H1 (cell line): Measurements from ENCODE around the gene TRIM14. TPM values are rescaled to one million over a fixed set of nuclear protein-coding genes. Genes with fewer than 3 reads are reported as not detected.

Source experiments
- CTCF ChIA-PET: fragments of 300-600 bp; sonication (Branson Sonifier 250); formaldehyde crosslinking; loops from one replicate; lab custom pipeline; 2021; ENCODE audit not compliant: partially characterized antibody; lab: Charles Lee
- POLR2A ChIA-PET: fragments of 300-600 bp; sonication (Branson Sonifier 250); formaldehyde crosslinking; loops from one replicate; lab custom pipeline; 2021; ENCODE audit warnings: inconsistent platforms; ENCODE audit not compliant: partially characterized antibody; lab: Charles Lee
- DNase-seq, 2 experiments: peaks; one replicate each; pipeline versions ENCODE4 v3.0.0 to v3.0.0-alpha.2; 2010 to 2022; ENCODE audit warnings: low spot score in 2 of 2, low read depth in 1 of 2, mixed read lengths in 1 of 2
- FAIRE-seq: peaks from 2 replicates; lab custom pipeline; 2011; peaks lifted over from hg19 to GRCh38; lab: Jason Lieb, UNC
- H2AFZ ChIP-seq: 2 replicates; pipeline ENCODE4 v1.8.1; 2012; ENCODE audit warnings: low read length, inconsistent platforms
- H2AK5ac ChIP-seq: 2 replicates; pipeline ENCODE4 v1.6.1; 2013; ENCODE audit warnings: low read depth, low read length
- H2BK120ac ChIP-seq: replicated peaks from 2 replicates; pipeline ENCODE3; 2013; ENCODE audit warnings: low read depth, low read length, inconsistent platforms
- H2BK12ac ChIP-seq: 2 replicates; pipeline ENCODE4 v1.6.1; 2013; ENCODE audit warnings: low read depth, low read length
- H2BK15ac ChIP-seq: 2 replicates; pipeline ENCODE4 v1.6.1; 2013; ENCODE audit warnings: low read length
- H2BK20ac ChIP-seq: 2 replicates; pipeline ENCODE4 v1.6.1; 2013; ENCODE audit warnings: low read length
- H2BK5ac ChIP-seq: 2 replicates; pipeline ENCODE4 v1.6.1; 2013; ENCODE audit warnings: low read depth, low read length
- H3K14ac ChIP-seq: 2 replicates; pipeline ENCODE4 v1.6.1; 2013; ENCODE audit warnings: inconsistent platforms; ENCODE audit not compliant: insufficient read length
- H3K18ac ChIP-seq: 2 replicates; pipeline ENCODE4 v1.6.1; 2013; ENCODE audit warnings: low read length; ENCODE audit errors: extremely low read depth
- H3K23ac ChIP-seq: 2 replicates; pipeline ENCODE4 v1.6.1; 2013; ENCODE audit warnings: inconsistent platforms; ENCODE audit not compliant: insufficient read length
- H3K23me2 ChIP-seq: 2 replicates; pipeline ENCODE4 v1.6.1; 2013; ENCODE audit warnings: low read depth, low read length
- H3K27ac ChIP-seq: 2 replicates; pipeline ENCODE4 v1.6.1; 2011; ENCODE audit warnings: low read depth, low read length, inconsistent platforms
- H3K27me3 ChIP-seq, 4 experiments: replicated peaks in 1 of 4; 1 replicate in 1 of 4; 2 replicates in 3 of 4; pipeline versions ENCODE4 v1.6.1 to v1.8.1; 2011 to 2013; ENCODE audit warnings: low read length in 3 of 4, mild to moderate bottlenecking in 3 of 4, inconsistent platforms in 2 of 4, mixed read lengths in 2 of 4, moderate library complexity in 1 of 4; ENCODE audit not compliant: control insufficient read depth in 3 of 4, insufficient read depth in 3 of 4; ENCODE audit errors: extremely low read depth in 1 of 4
- H3K36me3 ChIP-seq, 4 experiments: 2 replicates each; pipeline versions ENCODE4 v1.6.1 to v1.8.1; 2011 to 2013; ENCODE audit warnings: mild to moderate bottlenecking in 4 of 4, low read length in 3 of 4, moderate library complexity in 2 of 4, control low read depth in 1 of 4, inconsistent platforms in 1 of 4; ENCODE audit not compliant: insufficient read depth in 4 of 4, control insufficient read depth in 2 of 4
- H3K4ac ChIP-seq: replicated peaks from 2 replicates; pipeline ENCODE3; 2013; ENCODE audit warnings: low read length, low read depth, mixed read lengths, inconsistent platforms; ENCODE audit not compliant: insufficient read length
- H3K4me1 ChIP-seq, 4 experiments: replicated peaks in 1 of 4; 1 replicate in 1 of 4; 2 replicates in 3 of 4; pipeline versions ENCODE4 v1.6.1 to v1.8.1; 2011 to 2013; ENCODE audit warnings: low read length in 3 of 4, inconsistent platforms in 2 of 4, mixed read lengths in 1 of 4; ENCODE audit not compliant: insufficient read depth in 4 of 4, control insufficient read depth in 3 of 4
- H3K4me2 ChIP-seq, 2 experiments: 2 replicates each; pipeline versions ENCODE4 v1.6.1 to v1.8.1; 2011 to 2013; ENCODE audit warnings: low read depth in 2 of 2, low read length in 2 of 2, control low read depth in 1 of 2, inconsistent platforms in 1 of 2, mild to moderate bottlenecking in 1 of 2; ENCODE audit not compliant: insufficient read depth in 1 of 2
- H3K4me3 ChIP-seq, 4 experiments: fragments of 200-600, 300-600 bp in 1 of 4; sonication (generic), shearing (Covaris generic), sonication (Bioruptor Twin) in 1 of 4; 2 replicates each; pipeline versions ENCODE4 v1.5.1 to v1.8.1; 2011 to 2016; ENCODE audit warnings: low read length in 4 of 4, low read depth in 3 of 4, control low read depth in 2 of 4, inconsistent platforms in 2 of 4, mild to moderate bottlenecking in 2 of 4, mixed read lengths in 1 of 4, moderate library complexity in 1 of 4; ENCODE audit not compliant: insufficient read depth in 2 of 4; ENCODE audit errors: extremely low read depth in 1 of 4
- H3K56ac ChIP-seq: replicated peaks from 2 replicates; pipeline ENCODE3; 2013; ENCODE audit warnings: low read depth, mild to moderate bottlenecking, mixed read lengths, low read length, inconsistent platforms; ENCODE audit not compliant: insufficient read length
- H3K79me1 ChIP-seq: 2 replicates; pipeline ENCODE4 v1.6.1; 2013; ENCODE audit warnings: low read depth, low read length, control low read depth
- H3K79me2 ChIP-seq, 2 experiments: 2 replicates each; pipeline versions ENCODE4 v1.6.1 to v1.8.1; 2012 to 2013; ENCODE audit warnings: low read length in 2 of 2, mild to moderate bottlenecking in 2 of 2, inconsistent platforms in 1 of 2; ENCODE audit not compliant: insufficient read depth in 2 of 2, control insufficient read depth in 1 of 2
- H3K9ac ChIP-seq, 4 experiments: replicated peaks in 1 of 4; 1 replicate in 1 of 4; 2 replicates in 3 of 4; pipeline versions ENCODE4 v1.6.1 to v1.8.1; 2011 to 2013; ENCODE audit warnings: low read depth in 3 of 4, low read length in 3 of 4, control low read depth in 2 of 4, mild to moderate bottlenecking in 2 of 4, moderate library complexity in 2 of 4, inconsistent platforms in 1 of 4; ENCODE audit errors: extremely low read depth in 1 of 4
- H3K9me3 ChIP-seq, 2 experiments: 2 replicates each; pipeline versions ENCODE4 v1.6.1 to v1.8.1; 2012 to 2013; ENCODE audit warnings: mild to moderate bottlenecking in 2 of 2, moderate library complexity in 2 of 2, control low read depth in 1 of 2, inconsistent platforms in 1 of 2, low read depth in 1 of 2, low read length in 1 of 2, mixed read lengths in 1 of 2; ENCODE audit not compliant: insufficient read depth in 2 of 2
- H4K20me1 ChIP-seq, 2 experiments: replicated peaks in 1 of 2; 2 replicates each; pipeline versions ENCODE3 to v1.8.1; 2011 to 2013; ENCODE audit warnings: inconsistent platforms in 2 of 2, low read length in 2 of 2, mild to moderate bottlenecking in 1 of 2; ENCODE audit not compliant: insufficient read depth in 2 of 2, control insufficient read depth in 1 of 2
- H4K5ac ChIP-seq: 2 replicates; pipeline ENCODE4 v1.6.1; 2013; ENCODE audit warnings: low read length, low read depth, mixed read lengths, inconsistent platforms; ENCODE audit not compliant: insufficient read length
- H4K8ac ChIP-seq: 2 replicates; pipeline ENCODE4 v1.8.0; 2013; ENCODE audit warnings: mild to moderate bottlenecking, moderate library complexity, low read length, inconsistent platforms; ENCODE audit not compliant: insufficient read depth; ENCODE audit errors: extremely low read depth
- H4K91ac ChIP-seq: replicated peaks from 2 replicates; pipeline ENCODE3; 2013; ENCODE audit warnings: low read length, mixed read lengths, inconsistent platforms; ENCODE audit not compliant: insufficient read length
- BCL11A ChIP-seq, 2 experiments: IDR thresholded peaks; one replicate each; pipeline ENCODE4 v1.6.1; 2011; ENCODE audit warnings: low read depth in 2 of 2, low read length in 2 of 2, mild to moderate bottlenecking in 2 of 2
- CBX5 ChIP-seq: fragments of 300-800, 300-1000 bp; sonication (generic); IDR thresholded peaks from 2 replicates; pipeline ENCODE4 v1.7.1; 2016; ENCODE audit warnings: antibody characterized with exemption, low read length, low read depth
- GTF2F1 ChIP-seq: IDR thresholded peaks from 2 replicates; pipeline ENCODE4 v1.6.1; 2012; ENCODE audit warnings: low read depth, low read length, improper control_type of control experiment, borderline replicate concordance
- NANOG ChIP-seq: IDR thresholded peaks from 2 replicates; pipeline ENCODE4 v1.6.1; 2011; ENCODE audit warnings: low read length, low read depth, mild to moderate bottlenecking, inconsistent platforms; ENCODE audit not compliant: insufficient read depth, poor library complexity, severe bottlenecking
- PHF8 ChIP-seq: fragments of 200-600 bp; sonication (generic); conservative IDR thresholded peaks from 2 replicates; pipeline ENCODE4 v1.7.1; 2012; ENCODE audit warnings: low read depth, mild to moderate bottlenecking, inconsistent platforms, low read length, moderate library complexity
- SIN3A ChIP-seq, 2 experiments: IDR thresholded peaks in 1 of 2; conservative IDR thresholded peaks in 1 of 2; 2 replicates each; pipeline ENCODE4 v1.6.1; 2011 to 2012; ENCODE audit warnings: low read length in 2 of 2, improper control_type of control experiment in 1 of 2, low read depth in 1 of 2, mild to moderate bottlenecking in 1 of 2
- WGBS, 2 experiments: shearing (Covaris generic) in 1 of 2; methylation state at CpG; one replicate each; pipeline versions ENCODE4 v1.1.6 to v1.1.7; 2013 to 2015; ENCODE audit warnings: low lambda C conversion rate in 2 of 2, mixed read lengths in 2 of 2, inconsistent platforms in 1 of 2, low coverage in 1 of 2, missing lambda C conversion rate in 1 of 2; ENCODE audit not compliant: insufficient replicate concordance in 2 of 2, insufficient coverage in 1 of 2, insufficient read length in 1 of 2; ENCODE audit errors: extremely low coverage in 1 of 2, missing lambda C conversion rate in 1 of 2; 5-methylcytosine and 5-hydroxymethylcytosine counted together
- polyA plus RNA-seq, 7 experiments: library from polyadenylated mRNA; depleted of rRNA in 3 of 7; stranded (reverse) in 5 of 7; unstranded in 2 of 7; fragments of >200 nt in 5 of 7; fragments of 200-250 nt in 2 of 7; gene quantifications; 1 replicate in 5 of 7; 2 replicates in 1 of 7; 4 replicates in 1 of 7; pipeline versions ENCODE4 v1.2.1 to v1.2.3, GENCODE V29; 2011 to 2013; ENCODE audit warnings: missing spikeins in 2 of 7, mixed read lengths in 2 of 7
- total RNA-seq: library from RNA; stranded (reverse); fragmentation: NEBNext Ultra II Directional; extraction: Animal tissue kit (Norgen Biotek cat#: 25700); gene quantifications from 2 replicates; pipeline ENCODE4 v1.2.1, GENCODE V29; 2021
- TF ChIP-seq, protein P1 (sequence below): IDR thresholded peaks from 2 replicates; pipeline ENCODE4 v1.6.1; 2012; ENCODE audit warnings: low read length, inconsistent platforms

Gene TRIM14
- total and polyA plus RNA-seq, 2 of the 8 experiments (the other 6 are each of a cell fraction or from before 2014, with no cell fraction given) = 9.2 to 19.4 TPM

DNA sequence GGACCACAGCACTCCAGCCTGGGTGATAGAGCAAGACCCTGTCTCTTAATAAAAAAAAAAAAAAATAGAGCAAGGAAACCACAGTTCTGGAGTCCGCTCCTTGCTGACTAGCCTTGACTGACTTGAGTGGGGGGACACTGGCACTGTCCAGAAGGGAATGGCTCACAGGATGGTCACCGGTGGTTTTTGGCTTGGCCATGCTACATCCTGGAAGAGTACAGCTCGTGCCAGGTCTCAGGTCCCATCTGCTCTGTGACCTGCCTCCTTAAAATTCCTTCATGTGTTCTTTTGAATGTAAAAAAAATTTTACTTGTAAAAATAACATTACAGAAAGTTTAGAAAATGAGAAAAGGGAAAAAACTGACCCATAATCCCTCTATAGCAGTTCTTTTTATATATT lies 56.9 kb downstream of the TRIM14 start:
- no peak overlapping the region for H3K4ac ChIP-seq
- no peak overlapping the region for H2BK5ac ChIP-seq
- H3K14ac ChIP-seq = no peak overlapping the region
- H4K5ac ChIP-seq = no peak overlapping the region
- H4K20me1 ChIP-seq = peaks cover 2 to 6% of the 10 kb centered on the region in 2 experiments
- ChIA-PET POLR2A (no interaction called here), CTCF (interaction anchor here (0.9 to 1.7 kb wide), 3 partner anchors 11 to 60 kb away, joined by 3 to 5 read pairs (median 3); no protein-coding TSS in a partner anchor)
- peaks cover 0 to 4% of the 10 kb centered on the region in 2 experiments; a peak in 1 of 4 replicates for H3K79me2 ChIP-seq
- H2BK120ac ChIP-seq = no peak overlapping the region
- H3K56ac ChIP-seq = no peak overlapping the region
- H2BK12ac ChIP-seq = no peak overlapping the region
- no peaks in the 10 kb centered on the region; a peak in 1 of 7 replicates for H3K27me3 ChIP-seq
- 84% methylated on average over 3 of the region's 3 CpGs; no CpG with 5 or more reads in 1 of the 2 experiments for WGBS, 2 experiments
- H3K4me2 ChIP-seq = no peak overlapping the region
- FAIRE-seq (no peak), DNase-seq (no peak)
- H4K8ac ChIP-seq = no peak overlapping the region
- H3K4me1 ChIP-seq = peaks cover 0 to 4% (median 2%) of the 10 kb centered on the region in 4 experiments; a peak in 1 of 7 replicates
- no peak overlapping the region for H3K23ac ChIP-seq
- H3K36me3 ChIP-seq = peaks cover 0 to 26% (median 7%) of the 10 kb centered on the region in 4 experiments; a peak in 6 of 8 replicates
- H3K79me1 ChIP-seq = peaks cover 7% of the 10 kb centered on the region; the same call in 1 of the 2 replicates
- no peaks in the 10 kb centered on the region for H3K9me3 ChIP-seq
- no peak overlapping the region for H3K27ac ChIP-seq
- H2BK15ac ChIP-seq = no peak overlapping the region
- no peaks in the 10 kb centered on the region for H3K23me2 ChIP-seq
- H4K91ac ChIP-seq = no peak overlapping the region
- H2AFZ ChIP-seq = no peak overlapping the region
- no peak overlapping the region for H2BK20ac ChIP-seq
- no peak overlapping the region for H3K4me3 ChIP-seq
- H3K9ac ChIP-seq = no peak overlapping the region
- H3K18ac ChIP-seq = no peak overlapping the region
- no peak overlapping the region for H2AK5ac ChIP-seq
- TF ChIP-seq GTF2F1 = no peak
- TF ChIP-seq PHF8 = no peak
- no peak for TF ChIP-seq BCL11A (IDR thresholded peaks at IDR 0.05; ENCODE audit: low read depth in 2 of 2, low read length in 2 of 2)
- TF ChIP-seq, protein P1, sequence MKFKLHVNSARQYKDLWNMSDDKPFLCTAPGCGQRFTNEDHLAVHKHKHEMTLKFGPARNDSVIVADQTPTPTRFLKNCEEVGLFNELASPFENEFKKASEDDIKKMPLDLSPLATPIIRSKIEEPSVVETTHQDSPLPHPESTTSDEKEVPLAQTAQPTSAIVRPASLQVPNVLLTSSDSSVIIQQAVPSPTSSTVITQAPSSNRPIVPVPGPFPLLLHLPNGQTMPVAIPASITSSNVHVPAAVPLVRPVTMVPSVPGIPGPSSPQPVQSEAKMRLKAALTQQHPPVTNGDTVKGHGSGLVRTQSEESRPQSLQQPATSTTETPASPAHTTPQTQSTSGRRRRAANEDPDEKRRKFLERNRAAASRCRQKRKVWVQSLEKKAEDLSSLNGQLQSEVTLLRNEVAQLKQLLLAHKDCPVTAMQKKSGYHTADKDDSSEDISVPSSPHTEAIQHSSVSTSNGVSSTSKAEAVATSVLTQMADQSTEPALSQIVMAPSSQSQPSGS = no peak
- no peak for TF ChIP-seq CBX5
- no peak for TF ChIP-seq NANOG
- no peak for TF ChIP-seq SIN3A (conservative IDR thresholded peaks at IDR 0.05 in 1 of 2, IDR thresholded peaks at IDR 0.05 in 1 of 2; ENCODE audit: low read depth in 1 of 2, low read length in 2 of 2)
